Activated gamma-delta T cell treated with anti-CD3 and anti-CD28 coated beads, Interleukin-2, amount 50 U/mL, for 16 hours (primary cell): Measurements from ENCODE around the gene VCL.
"Not testable (repeated sequence)": the region's sequence is repeated elsewhere in the genome, so short reads cannot be mapped to it uniquely, and the experiment has no call there.

Source experiments
- DNase-seq: peaks from one replicate; pipeline ENCODE4 v3.0.0-alpha.2; 2020; ENCODE audit warnings: low read depth

The VCL gene

DNA sequence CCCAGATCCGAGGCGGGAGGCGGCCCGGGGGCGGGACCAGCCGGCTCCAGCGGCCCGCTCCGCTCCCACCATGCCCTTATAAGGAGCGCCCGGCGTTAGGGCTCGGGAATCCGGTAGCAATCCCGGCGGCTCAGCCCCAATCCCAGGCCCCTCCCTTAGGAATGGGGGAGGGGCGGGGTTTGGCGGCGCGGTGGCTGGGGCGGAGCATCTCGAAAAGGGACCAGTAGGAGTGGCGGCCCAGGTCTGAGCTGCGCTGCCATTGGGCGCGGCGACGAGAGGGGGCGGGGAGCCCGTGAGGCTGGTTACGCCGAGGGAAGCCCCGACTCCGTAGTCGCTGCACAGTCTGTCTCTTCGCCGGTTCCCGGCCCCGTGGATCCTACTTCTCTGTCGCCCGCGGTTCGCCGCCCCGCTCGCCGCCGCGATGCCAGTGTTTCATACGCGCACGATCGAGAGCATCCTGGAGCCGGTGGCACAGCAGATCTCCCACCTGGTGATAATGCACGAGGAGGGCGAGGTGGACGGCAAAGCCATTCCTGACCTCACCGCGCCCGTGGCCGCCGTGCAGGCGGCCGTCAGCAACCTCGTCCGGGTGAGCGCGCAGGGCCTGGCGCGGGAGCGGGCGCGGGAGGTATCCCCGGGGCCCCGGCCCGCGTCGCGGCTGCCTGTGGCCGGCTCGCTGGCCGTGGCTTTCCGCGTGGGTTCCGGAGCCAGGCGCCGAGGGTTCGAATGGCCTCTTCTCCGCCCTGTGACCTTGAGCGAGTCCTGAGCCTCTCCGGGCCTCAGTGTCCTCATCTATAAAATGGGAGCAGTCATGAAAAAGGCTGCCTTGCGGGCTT, at the start of gene VCL:
TSS of gene VCL (plus strand) at position 330 of the 836 bp plus-strand sequence. CDS start at position 422, 92 bp downstream.
- peak; percentile 92 for DNase-seq

DNA sequence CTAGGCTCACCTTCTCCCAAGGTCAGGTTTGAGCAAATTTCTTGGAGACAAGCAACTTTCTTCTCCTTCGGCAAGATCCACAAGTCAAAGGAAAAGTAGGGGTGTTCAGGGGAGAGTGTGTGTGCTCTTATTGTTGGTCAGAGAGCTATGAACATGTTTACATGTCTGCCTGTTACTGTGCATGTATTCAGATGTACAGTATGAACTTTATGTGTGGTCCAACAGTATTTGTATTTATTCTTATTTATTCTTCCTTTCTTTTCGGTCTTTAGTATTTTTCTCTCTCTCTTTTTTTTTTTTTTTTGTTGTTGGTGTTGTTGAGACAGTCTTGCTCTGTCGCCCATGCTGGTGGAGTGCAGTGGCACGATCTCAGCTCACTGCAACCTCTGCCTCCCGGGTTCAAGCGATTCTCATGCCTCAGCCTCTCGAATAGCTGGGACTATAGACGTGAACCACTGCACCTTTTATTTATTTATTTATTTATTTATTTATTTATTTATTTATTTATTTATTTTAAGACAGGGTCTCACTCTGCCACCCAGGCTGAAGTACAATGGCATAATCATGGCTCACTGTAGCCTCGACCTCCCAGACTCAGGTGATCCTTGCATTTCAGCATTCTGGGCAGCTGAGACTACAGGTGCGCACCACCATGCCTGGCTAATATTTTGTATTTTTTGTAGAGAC, 48.8 kb upstream of the VCL start:
- no peak for DNase-seq

DNA sequence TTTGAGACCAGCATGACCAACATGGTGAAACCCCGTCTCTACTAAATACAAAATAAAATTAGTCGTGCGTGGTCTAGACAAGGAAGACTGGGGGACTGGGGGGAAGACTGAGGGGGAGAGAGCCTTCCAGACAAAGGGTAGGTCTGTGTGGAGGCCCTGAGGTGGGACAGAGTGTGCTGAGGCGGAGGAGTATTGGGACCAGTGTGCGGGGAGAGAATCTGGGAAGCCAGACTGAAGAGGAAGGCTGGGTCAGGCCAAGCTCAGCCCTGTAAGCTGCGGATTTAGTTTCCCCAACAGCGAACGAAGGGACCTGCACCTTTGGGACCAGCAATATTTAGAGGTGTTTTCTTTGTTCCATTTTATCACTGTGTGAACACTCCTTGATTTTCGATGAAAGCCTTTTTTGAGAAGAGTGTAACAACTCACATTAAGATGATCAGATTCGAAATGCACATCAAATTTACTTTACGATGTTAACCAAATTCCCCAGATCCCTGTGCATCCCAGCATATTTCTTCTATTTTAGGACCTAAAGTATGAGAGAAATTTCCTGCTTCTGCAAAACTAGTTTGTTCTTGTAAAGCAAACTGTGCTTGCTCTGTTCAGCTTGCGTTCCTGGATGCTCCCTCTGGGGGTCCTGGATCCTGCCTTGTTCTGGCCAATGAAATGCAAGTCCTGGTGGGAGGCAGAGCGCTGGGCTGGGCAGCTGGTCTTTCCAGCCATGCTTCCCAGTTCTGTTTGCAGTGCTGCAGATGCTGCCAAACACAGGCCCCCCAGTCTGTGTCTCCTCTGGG, 47.6 kb upstream of the VCL start:
- DNase-seq: no peak

DNA sequence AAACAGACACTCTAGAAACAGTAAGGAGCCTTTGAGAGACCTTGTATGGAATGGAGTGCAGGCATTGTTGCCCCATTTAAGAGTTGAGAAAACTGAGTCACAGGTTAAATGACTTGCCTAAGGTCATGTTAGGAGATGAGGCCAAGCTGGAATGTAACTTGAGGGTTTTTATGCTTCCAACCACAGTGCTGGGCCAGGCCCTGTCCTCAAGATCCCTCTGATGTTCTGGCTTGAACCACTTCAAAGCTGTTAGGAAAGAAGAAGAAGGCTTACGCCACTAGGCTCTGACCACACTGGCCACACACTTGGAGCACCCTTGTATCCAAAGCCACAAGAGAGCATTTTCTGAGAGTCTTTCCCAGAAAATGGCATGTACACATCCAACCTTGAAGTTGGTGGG, 44.3 kb upstream of the VCL start:
- no peak for DNase-seq

DNA sequence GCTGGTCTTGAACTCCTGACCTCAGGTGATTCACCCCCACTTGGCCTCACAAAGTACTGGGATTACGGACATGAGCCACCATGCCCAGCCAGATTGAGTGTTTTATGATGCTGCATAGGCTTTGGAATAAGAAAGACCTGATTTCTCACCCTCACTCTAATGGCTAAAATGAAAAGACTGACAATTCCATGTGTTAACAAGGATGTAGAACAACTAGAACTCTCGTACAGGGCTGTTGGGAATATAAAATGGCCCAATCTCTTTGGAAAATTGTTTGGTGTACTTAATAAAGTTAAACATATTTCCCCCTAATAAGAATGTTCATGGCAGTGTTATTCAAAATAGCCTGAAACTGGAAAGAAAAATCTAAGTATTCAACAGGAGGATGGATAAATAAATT, 43.2 kb upstream of the VCL start:
- no peak for DNase-seq

DNA sequence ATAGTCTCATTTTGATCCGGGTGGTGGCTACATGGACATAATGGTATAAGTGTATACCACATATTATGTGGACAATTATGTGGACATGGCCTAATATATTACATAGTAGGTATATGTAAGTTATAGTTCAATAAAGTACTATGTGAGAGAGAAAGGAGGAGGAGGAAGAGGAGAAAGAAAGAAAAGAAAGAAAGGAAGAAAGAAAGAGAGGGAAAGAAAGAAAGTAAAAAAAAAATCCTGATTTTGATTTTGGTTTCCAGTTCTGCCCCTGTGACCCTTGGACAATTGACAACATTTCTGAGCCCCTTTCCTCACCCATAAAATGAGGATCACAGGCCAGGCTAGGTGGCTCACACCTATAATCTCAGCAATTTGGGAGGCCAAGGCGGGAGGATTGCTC, 42.2 kb upstream of the VCL start:
- DNase-seq: no peak

DNA sequence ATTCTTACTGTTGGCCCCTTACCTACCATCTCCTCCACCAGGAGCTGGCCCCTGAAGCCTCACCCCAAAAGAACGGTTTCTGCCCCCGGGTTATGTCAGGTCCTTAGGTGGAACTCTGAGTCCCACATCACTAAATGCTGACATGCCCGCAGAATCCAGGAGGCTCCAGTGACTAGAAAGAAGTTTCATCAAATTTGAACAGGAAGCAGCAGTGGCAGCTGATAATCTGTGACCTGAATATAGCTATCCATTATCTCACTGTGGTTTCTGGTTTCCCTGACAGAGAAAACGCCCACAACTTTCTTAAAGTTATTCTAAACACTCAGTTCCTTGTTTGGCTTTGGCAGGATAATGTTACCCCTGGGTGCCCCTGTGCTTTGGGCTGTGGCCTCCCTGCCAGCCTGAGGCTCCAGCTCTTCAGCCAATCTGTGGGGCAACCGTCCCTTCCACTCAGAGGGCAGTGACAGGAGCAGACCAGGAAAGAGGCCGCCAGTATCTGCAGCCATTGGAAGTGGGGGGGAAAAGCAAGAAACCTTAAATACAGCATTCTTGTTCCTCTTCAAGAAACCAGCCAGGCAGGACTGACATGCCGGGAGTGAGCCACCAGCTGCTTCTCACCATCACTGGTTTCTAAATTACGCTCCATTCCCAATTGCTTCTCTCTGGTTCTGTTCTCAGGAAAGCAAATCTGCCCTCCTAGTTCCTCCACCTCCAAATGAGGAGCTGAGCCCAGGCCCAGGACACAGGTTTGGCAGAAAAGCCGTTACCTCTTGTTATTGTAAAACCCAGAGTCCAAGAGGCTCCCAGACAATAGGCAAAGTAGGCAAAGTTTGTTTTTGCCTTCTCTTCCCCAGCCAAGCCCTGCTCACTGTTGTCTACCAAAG, 41.2 kb upstream of the VCL start:
- DNase-seq: no peak

DNA sequence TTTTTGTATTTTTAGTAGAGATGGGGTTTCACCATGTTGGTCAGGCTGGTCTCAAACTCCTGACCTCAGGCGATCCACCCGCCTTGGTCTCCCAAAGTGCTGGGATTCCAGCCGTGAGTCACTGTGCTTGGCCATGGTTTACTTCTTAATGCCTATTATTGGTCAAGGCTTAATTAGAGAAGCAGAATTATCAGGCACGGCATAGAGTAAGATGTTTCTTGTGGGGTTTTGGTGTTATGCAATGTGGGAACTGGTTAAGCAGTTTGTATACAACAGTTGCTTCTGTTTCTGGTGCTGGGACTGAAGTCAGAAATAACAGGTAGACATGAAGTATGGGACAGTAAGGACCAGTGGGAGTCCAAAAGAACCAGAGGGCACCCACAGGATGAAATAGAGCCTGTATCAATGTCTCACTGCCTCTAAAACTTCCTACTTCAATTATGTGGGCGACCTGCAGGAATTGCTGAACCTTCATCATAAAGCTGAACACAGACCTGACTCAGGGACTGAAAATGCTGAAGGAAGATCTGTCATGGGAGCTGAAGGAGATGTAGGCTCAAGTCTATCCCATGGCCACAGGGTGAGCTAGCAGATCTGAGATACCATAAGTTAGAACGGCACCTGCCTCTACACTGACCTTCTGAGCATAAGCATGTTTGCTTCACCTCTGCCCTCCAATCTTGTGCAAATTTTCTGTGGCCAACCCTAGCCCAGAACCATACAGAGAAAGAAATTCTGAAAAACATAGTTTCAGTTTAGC, 38.3 kb upstream of the VCL start:
- DNase-seq: no peak

DNA sequence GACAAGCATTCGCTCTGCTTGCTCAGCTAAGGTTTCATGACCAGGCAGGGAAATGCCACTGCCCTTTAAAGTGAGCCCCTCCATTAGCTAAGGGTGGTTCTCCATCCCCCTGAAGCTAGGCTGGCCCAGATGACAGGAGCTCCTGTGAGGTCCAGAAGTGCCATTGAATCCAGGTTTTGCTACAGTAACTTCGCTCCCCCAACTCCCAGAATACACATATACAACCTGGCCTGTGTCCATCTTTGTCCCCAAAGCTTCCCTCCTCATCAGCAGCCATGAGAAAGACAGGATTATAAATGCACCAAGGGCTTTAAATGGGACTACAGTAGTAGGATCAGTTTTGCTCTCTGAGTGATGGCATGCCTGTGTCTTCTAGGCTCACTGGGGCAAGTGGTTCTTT, 35.5 kb upstream of the VCL start:
- DNase-seq: no peak

DNA sequence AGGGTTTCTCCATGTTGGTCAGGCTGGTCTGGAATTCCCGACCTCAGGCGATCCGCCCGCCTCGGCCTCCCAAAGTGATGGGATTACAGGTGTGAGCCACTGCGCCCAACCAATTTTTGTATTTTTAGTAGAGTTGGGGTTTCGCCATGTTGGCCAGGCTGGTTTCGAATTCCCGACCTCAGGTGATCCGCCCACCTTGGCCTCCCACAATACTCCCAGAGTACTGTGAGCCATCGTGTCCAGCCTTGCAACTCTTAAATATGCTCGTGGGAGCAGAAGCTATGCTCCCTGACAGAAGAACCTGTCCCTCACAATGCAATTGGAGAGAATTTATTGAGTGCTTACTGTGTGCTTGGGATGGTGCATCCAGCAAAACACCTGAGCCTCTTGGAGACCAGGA, 34.4 kb upstream of the VCL start:
- DNase-seq: not testable (repeated sequence)

DNA sequence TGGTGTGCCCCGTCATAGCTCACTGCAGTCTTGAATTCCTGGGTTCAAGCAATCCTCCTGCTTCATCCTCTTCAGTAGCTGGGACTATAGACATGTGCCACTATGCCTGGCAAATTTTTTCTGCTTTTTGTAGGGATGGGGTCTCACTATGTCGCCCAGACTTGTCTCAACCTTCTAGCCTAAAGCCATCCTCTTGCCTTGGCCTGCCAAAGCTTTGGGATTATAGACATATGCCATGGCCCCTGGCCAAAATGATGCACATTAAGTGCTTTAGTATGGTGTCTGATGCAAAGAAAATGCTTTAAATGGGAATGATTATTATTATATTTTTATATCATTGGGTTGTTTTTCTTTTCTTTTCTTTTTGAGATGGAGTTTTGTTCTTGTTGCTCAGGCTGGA, 33.2 kb upstream of the VCL start:
- no peak for DNase-seq

DNA sequence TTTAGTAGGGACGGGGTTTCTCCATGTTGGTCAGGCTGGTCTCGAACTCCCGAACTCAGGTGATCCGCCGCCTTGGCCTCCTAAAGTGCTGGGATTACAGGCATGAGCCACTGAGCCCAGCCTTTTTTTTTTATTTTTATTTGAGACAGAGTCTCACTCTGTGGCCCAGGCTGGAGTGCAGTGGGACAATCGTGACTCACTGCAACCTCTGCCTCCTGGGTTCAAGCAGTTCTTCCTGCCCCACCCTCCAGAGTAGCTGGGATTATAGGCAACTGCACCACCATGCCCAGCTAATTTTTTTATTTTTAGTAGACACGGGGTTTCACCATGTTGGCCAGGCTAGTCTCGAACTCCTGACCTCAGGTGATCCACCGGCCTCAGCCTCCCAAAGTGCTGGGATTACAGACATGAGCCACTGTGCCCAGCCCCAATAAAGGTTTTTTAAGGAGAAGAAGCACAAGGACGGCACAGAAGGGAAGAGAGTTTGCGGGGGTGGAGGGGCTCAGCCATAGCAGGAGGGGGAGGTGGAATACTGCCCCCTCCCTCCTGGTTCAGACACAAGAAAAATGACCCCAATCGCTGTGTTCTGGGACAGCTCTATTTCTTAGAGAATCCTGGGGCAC, 32.5 kb upstream of the VCL start:
- DNase-seq: not testable (repeated sequence)

DNA sequence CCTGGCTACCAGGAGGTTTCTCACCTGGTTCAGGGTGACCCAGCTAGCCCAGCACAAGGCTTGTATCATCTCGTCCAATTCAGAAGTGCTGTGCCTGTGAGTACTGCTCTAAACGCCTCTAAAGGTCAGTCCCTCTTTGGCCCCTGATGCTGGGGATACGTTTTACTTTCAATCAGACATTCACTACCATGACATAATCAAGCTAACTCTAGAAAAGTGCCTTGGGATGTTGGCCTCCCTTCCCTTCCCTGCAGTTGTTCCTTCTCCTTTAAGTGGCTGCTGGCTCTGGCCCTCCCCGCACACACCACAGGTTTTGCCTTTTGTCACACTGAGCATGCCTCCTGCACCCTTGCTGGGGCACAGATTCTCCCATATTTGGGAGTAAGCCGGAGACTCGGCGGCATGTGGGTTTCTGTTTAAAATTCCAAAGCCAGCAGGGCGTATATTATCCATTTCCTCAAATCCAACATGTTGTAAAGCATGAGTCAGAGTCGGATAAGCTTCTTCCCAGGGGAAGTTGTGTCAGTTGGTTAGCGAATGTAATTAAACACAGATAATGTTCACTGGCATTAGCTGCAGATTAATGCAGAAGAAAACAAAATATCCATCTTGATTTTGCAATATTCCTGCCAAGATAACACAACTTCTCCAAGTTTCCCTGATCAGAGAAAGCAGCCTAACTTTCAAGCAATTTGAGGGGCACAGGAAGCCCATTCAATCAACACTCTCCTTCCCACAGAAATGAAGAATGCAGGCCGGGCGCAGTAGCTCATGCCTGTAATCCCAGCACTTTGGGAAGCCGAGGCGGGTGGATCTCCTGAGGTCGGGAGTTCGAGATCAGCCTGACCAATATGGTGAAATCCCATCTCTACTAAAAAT, 31.8 kb upstream of the VCL start:
- DNase-seq: no peak

DNA sequence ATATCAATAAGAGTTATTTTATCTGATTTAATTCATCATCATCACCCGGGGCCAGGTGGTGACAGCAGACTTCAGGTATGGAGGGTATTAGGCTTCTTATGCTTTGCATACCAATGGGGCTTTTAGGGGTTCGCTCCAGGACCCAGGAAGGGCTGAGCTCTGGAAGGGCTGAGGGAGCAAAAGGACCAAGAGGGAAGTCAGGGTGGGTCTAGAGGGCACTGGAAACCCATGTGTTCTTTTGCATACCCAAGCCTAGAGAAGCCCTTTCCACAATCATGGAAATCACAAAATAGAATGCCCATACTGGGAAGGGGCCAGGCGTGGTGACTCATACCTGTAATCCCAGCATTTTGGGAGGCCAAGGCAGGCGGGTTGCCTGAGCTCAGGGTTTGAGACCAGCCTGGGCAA, 30.9 kb upstream of the VCL start:
- DNase-seq: no peak

DNA sequence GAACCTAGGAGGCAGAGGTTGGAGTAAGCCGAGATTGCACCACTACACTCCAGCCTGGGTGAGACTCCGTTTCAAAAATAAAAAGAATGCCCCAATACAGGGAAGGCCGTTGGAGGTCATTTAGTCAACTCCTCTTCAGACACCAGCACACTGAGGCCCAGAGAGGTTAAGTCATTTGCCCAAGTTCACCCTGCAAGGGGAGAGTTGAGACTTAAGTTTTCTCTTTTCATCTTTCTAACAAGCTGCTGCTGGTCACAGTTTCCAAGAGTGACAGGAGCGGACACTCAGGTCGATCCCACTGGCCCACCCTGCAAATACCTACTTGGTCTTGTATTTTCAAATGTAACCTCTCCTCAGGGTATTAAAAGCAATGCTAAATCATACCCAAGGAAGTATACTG, 30.4 kb upstream of the VCL start:
- DNase-seq: no peak

DNA sequence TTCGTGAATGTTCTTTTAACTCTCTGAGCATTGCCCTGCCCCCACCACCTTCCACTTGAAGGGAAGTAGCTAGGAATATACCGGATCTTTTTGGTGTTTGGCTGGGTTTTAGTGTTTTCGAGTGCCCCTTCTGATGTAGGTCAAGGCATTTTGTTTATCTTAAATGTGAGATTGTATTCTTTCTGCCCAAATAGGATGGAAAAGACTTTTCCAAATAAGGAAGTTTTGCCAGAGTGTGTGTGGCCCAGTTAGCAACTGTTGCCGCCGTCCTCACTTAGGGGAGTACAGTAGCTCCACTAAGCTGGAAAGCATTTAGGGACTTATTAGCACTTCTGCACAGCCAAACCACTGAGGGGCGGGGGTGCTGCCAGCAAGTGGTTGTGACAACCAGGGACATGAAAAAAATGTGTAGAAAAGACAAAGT, 29.8 kb upstream of the VCL start:
- peak; percentile 9 for DNase-seq

DNA sequence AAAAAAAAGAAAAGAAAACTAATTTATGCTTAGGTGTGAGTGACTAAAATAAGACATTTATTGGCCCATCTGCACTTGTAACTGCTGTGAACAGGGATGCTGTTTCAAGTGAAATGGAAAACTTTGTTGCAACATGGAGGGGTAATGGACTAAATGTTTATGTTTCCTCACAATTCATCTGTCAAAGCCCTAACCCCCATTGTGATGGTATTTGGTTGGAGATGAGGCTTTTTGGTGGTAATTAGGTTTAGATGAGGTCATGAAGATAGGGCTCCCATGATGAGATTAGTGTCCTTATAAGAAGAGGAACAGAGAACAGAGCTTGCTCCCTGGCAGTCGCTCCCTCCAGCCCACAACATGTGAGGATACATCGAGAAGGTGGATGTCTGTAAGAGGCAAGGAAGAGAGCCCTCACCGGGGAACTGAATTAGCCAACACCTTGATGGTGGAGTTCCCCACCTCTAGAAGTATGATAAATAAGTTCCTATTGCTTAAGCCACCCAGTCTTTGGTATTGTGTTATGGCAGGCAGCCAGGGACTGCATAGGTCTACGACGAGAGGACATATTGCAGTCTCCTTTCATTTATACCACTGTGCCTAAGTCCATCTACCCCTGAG, 28.6 kb upstream of the VCL start:
- DNase-seq: no peak

DNA sequence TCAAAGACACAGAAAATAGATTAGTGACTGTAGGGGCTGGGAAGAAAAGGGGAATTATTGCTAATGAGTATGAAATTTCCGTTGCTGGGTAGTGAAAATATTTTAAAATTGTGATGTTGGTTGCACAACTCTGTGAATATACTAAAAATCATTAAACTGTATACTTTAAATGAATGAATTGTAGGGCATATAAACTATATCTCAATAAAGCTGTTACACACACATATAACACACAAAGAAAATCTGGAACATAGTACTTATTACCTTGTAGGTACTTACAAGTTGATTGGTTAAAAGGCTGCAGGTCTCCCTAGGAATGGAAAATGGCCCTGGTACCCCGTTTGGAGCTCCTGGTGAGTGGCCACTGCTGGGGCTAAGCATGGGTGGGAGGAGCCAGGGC, 27.1 kb upstream of the VCL start:
- DNase-seq: no peak
